GM19351 (cell line): Measurements from ENCODE around the gene RAB1A.
A peak's percentile ranks its signal among the peaks of the same experiment; 100 is the strongest.

Source experiments
- ATAC-seq: cut with Tn5 transposase; IDR thresholded peaks from one replicate; pipeline ENCODE4 v1.9.1; 2021; ENCODE audit warnings: mild to moderate bottlenecking, moderate library complexity; ENCODE audit not compliant: unreplicated experiment

The RAB1A gene

GRCh38 chr2:65097844-65098243 is 32.1 kb downstream of the RAB1A start:
- no peak for ATAC-seq

DNA sequence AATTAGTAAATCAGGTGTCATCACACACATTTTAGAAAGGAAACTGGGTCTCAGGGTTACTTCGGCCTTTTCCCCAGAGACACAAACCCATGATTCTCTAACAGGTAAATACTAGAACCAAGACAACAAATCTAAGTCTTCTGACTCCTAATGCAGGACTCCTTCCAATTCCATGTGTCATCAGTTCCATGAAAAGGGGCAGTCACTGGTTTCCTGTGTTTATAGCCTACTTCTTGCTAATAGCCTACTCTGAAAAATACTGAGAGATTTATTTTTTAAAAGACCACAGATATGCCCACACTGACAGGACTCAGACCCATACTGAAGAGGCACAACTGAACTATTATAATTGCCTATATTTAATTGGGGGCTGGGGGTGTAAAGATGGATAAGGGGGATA is 33.0 kb downstream of the RAB1A start:
- ATAC-seq: no peak

GRCh38 chr2:65093211-65093610 is 36.7 kb downstream of the RAB1A start:
- no peak for ATAC-seq

GRCh38 chr2:65092791-65093190 is 37.1 kb downstream of the RAB1A start:
- ATAC-seq: no peak

DNA sequence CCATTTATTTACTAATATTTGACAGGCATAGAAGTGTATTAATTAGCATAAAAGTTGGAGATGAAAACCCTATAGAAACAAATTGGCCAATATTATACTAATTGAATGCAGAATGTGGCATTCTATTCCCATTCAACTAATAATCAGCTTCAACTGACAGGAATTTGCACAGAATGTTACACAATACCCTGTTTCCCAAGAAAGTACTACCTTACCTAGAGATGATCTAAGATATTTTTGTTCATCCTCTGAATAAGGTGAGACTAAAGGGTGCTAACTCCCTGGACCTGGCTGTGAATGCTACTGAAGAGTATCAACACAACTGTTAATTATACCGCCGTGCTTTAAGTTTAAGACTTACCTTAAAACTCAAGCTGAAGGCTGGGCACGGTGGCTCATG is 44.8 kb downstream of the RAB1A start:
- no peak for ATAC-seq

DNA sequence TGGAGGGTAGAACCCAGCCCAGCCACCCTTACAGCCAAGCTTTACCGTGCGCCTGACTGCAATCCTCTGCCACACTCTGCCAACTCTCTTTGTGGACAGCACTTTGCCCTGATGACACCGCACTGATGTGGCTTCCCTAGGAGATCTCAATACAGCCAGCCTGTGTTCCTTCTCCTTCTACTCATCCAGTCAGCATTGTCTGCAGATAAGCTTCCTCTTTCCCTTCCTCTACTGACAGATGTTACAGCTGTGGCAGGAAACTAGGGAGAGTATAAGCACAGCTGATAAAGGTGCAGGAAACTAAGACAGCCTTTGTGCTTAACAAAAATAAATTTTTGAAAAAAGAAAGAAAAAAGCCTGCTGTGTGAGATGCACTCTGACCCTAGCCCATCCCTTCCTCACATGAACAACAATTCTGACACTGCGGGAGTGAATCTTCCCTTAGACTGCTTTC is 48.6 kb downstream of the RAB1A start:
- ATAC-seq: no peak

DNA sequence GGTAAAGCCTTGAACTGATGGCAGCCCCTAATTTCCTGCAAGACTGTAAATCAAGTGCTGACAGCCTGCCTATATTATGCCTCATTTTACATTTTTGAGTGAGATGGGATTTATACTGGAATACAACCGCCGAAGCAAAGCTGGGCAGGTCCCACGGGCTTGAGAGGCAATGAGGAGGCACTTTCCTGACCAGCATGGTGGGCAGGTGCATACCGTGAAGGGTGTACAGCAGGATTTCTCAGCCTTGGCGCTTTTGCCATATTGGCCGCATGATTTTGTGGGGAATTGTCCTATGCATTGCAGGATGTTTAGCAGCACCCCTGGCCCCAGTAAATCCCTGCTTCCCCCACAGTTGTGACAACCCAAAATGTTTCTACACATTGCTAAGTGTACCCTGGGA is 50.9 kb downstream of the RAB1A start:
- ATAC-seq: no peak

GRCh38 chr2:65077898-65078297 is 52.0 kb downstream of the RAB1A start:
- ATAC-seq: no peak

- no peak for ATAC-seq
Observed at GRCh38 chr2:65076345-65076710, 53.6 kb downstream of the RAB1A start.

DNA sequence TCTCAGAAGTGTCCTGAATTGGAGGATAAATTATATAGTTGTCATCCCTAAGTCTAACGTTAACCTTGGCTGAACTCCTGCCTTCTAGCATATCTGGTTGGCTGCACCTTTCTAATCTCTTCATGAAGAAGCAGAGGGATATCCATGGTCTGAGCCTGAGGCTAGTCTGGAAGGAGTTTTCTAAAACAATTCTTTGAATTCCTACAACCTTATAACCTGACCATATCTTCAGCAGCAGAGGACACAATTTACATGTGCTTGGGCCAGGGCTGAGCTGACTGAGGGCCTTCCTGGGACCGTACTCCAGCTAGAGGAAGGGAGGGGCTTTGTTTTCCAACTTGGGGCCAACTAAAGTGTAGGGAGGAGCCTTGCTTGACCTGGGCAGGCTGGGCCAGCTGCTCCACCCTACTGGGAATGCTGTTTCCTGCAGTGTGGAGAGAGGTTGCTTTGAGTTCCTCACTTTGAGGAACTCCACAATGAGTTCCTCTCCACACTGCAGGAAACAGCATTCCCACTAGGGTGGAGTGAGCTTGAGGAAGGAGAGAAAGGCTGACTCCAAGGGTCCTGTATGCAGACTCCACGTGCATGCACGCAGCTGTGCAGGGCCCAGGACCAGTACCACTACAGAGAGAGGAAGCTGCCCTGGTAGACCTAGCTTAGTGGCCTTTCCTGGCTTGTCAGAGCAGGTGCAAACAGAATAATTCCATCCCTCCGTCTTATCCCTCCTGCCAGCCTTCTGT is 54.1 kb downstream of the RAB1A start:
- ATAC-seq: no peak

DNA sequence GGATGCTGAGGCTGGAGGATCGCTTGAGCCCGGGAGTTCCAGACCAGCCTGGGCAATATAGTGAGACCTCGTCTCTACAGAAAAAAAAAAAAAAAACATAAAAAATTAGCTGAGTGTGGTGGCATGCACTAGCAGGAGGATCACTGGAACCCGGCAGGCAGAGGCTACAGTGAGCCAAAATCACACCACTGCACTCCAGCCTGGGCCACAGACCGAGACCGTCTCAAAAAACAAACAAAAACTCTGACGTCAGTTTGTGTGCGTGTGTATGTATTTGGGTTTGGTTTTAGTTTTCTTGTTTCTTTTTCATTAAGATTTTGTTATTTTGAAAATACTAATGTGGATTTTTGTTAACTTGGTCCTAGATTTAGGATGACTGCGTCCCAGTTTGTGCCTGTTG is 54.7 kb downstream of the RAB1A start:
- no peak for ATAC-seq

DNA sequence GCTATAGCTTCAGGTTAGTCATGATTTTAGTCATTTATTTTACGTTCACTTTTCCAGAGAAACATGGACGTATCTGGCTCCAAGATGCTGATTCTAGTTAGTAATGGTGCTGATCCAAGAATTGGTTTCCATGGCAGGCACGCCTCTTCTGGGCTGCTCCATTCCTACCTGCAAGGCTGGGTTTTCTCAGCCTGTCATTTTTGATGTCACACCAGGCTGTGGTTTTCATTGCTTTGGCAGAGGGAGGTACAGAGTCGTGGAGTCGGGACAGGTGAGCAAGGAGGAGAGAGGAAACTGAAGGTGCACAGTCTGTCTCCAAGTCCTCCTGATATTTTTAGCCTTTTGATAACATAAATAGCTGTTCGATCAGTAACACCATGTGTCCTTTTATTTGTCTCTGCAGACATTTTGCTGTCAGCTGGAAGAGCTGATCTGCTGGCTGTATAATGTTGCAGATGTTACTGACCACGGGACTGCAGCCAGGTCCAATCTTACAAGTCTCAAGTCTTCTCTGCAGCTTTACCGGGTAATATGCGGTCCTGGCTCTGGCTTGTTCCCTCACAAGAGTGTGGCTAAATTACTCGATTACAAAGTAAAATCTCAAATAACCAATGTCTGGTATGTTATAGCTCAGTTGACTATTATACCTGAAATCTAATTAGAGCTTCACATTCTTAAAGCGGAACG is 55.9 kb downstream of the RAB1A start:
- ATAC-seq: no peak

- peak; percentile 83 for ATAC-seq
Observed at GRCh38 chr2:65072181-65072970, 57.5 kb downstream of the RAB1A start.

- ATAC-seq: no peak
Observed at GRCh38 chr2:65071499-65072180, 58.3 kb downstream of the RAB1A start.

GRCh38 chr2:65070856-65071255 is 59.0 kb downstream of the RAB1A start:
- no peak for ATAC-seq

DNA sequence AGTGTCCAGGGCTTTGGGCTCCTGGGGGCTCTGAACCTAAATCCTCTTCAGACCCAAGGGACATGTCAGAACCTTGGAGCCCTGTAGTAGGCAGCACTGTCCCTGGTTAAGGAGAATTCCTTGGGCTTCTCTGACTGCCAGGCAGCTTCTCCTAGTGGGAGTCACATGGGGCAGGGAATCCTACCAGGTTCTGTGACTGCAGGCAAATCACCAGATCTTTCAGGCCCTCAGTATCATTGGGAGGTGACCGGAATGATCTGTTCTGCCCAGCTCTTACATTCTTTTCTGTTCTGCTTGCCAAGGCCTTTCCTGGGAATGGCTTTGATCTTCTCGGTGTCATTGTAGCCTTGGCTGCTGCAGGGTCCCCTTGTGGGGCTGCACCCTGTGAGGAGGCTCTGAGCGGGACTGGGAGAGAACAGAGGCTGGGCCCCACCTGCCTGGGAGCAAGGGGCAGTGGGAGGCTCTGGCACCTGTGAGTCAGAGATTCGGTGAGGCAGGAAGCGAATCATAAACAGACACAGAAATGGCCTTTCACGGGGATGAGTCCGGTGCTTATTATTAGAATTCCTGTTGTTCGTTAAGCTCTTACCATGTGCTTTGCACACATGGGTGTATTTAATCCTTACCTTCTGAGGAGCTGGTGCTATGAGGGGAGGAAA is 59.6 kb downstream of the RAB1A start:
- ATAC-seq: no peak

- ATAC-seq: no peak
Observed at GRCh38 chr2:65069439-65069824, 60.5 kb downstream of the RAB1A start.

GRCh38 chr2:65067806-65068553 is 61.9 kb downstream of the RAB1A start:
- no peak for ATAC-seq

GRCh38 chr2:65064728-65065552 is 65.0 kb downstream of the RAB1A start:
- peak; percentile 88 for ATAC-seq
